ENCODE data around the gene PLEKHA3.

The PLEKHA3 gene

GRCh38 chr2:178478439-178479274 lies 1.6 kb upstream of the PLEKHA3 start, which contains the start of gene FKBP7:
FKBP7 (minus strand) TSS chr2:178478600; CDS start chr2:178478499, 101 bp downstream.
- in situ Hi-C loops (cut with MboI; ENCODE audit: low sequenced_read_pairs) = no loop called here

GRCh38 chr2:178479275-178479616 lies 1.0 kb upstream of the PLEKHA3 start:
- in situ Hi-C loops (cut with MboI; ENCODE audit: low sequenced_read_pairs) = no loop called here

GRCh38 chr2:178479758-178480226 lies 465 bp upstream of the PLEKHA3 start:
- in situ Hi-C loops (cut with MboI; ENCODE audit: low sequenced_read_pairs) = no loop called here

DNA sequence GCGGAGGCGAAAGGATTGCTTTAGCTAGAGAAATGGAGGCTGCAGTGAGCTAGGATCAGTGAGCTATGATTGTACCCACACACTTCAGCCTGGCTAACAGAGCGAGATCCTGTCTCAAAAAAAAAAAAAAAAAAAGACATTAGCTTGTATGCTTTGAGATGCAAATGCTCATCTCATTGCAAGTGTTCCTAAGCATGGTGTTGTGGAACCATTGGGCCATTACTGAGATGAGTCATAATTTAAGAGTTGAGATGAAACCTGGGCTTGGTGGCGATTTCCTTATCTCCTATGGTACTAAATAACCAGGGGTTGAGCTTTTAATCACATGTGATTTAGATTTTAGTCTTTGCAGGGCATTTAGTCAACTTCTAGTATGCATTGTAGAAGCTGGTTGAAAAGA lies 2.2 kb downstream of the PLEKHA3 start:
- in situ Hi-C loops (cut with MboI; ENCODE audit: low sequenced_read_pairs) = no loop called here

- in situ Hi-C loops (cut with MboI; ENCODE audit: low sequenced_read_pairs) = no loop called here
Observed at GRCh38 chr2:178484245-178485041, 4.2 kb downstream of the PLEKHA3 start.

GRCh38 chr2:178485356-178485755 lies 5.1 kb downstream of the PLEKHA3 start:
- in situ Hi-C loops (cut with MboI; ENCODE audit: low sequenced_read_pairs) = no loop called here

- in situ Hi-C loops (cut with MboI; ENCODE audit: low sequenced_read_pairs) = no loop called here
Observed at GRCh38 chr2:178491612-178492011, 11.4 kb downstream of the PLEKHA3 start.

GRCh38 chr2:178496049-178496448 lies 15.8 kb downstream of the PLEKHA3 start:
- in situ Hi-C loops (cut with MboI; ENCODE audit: low sequenced_read_pairs) = no loop called here

DNA sequence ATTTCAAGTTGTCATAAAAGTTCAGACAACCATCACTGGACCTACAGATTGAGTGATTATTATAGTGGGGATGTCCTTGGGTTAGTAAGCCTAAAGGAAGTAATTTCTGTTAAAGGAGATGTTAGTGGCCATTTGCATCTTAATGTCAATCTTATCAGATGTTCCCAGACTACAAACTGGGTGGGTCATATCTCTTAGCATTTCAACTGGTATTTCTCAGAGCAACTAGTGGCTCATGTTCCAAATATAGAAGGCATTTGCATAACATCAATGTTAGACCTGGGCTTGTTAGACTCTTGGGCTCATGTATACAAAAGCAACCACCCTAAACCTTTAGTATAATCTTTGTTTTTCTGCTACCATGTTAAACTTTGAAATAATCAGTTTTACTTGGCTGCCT lies 17.9 kb downstream of the PLEKHA3 start:
- in situ Hi-C loops (cut with MboI; ENCODE audit: low sequenced_read_pairs) = no loop called here

- in situ Hi-C loops (cut with MboI; ENCODE audit: low sequenced_read_pairs) = no loop called here
Observed at GRCh38 chr2:178499640-178500039, 19.4 kb downstream of the PLEKHA3 start.

GRCh38 chr2:178502751-178503150 lies 22.5 kb downstream of the PLEKHA3 start:
- in situ Hi-C loops (cut with MboI; ENCODE audit: low sequenced_read_pairs) = no loop called here

DNA sequence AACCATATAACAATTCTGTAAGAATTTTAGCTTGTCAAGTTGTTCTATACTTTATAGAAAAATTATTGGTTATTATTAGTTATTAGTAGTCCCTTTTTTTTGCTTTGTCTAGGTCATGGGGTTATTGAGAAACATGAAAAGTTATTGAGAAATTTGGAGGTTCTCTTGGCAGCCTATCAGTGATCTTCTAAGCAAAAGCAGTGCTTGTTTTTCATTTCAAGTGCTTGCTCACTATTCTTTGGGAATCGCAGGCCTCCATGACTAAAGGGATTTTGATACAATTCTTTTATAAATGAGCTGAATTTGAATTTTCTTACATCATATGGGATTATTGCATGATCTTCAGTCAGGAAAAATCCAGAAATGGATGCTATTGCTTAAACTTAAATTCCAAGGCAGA lies 25.8 kb downstream of the PLEKHA3 start:
- in situ Hi-C loops (cut with MboI; ENCODE audit: low sequenced_read_pairs) = no loop called here

DNA sequence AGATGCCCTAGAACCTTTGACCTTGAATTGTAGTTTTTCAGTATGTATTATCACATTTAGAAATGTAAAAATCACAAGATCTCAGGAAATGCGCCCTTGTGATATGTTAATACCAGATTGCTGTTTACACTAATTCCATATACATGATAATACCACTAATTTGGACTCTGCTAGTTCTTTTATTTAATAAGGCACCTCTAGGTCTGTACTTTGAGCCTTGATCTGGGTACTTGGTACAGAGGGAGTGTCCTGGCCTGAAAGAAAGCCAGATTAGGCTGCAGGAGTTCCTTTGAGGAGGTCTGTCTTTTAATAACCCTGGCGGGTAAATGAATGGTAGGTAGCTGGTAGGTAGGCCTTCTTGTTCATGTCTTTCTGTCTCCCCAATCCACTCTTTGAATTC lies 26.3 kb downstream of the PLEKHA3 start:
- in situ Hi-C loops (cut with MboI; ENCODE audit: low sequenced_read_pairs) = no loop called here

GRCh38 chr2:178506949-178507348 lies 26.7 kb downstream of the PLEKHA3 start:
- in situ Hi-C loops (cut with MboI; ENCODE audit: low sequenced_read_pairs) = no loop called here

DNA sequence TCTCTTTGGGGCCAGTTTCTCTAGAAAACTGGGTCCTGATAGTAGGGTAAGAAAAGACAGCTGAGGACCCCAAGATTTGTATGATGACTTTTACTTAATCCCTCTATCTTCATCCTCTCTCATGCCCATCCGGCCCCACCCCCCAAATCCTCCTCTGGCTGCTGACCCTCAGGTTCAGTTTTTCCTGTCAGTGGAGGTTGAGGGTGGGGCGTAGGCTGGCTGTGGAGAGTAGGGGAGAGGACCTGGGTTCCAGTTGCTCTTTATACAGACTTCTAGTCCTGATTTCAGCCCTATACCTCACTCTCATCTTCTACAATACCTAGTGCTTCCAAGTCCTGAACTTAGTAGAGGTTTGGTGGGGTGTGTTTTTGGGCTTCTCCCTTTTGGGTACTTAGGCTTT lies 28.4 kb downstream of the PLEKHA3 start:
- in situ Hi-C loops (cut with MboI; ENCODE audit: low sequenced_read_pairs) = no loop called here

- in situ Hi-C loops (cut with MboI; ENCODE audit: low sequenced_read_pairs) = no loop called here
Observed at GRCh38 chr2:178510384-178510783, 30.1 kb downstream of the PLEKHA3 start.

DNA sequence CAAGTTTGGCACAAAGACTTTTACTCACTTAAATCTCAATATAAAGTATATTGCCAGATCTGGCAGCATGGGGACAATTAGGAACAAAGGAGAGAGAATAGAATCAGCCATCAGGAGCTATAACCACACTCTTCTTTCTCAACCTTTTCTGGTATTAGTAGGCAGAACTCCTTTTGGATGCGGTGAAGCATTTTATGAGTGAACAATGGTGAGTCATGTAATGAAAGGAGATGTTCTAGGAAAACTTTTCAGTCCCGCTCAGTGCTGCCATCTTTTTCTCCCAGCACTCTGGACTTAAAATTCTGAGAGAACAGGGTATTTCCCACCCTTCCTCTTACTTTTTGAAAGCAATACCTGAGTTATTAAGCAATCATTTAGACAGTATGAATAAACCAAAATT lies 32.2 kb downstream of the PLEKHA3 start:
- in situ Hi-C loops (cut with MboI; ENCODE audit: low sequenced_read_pairs) = no loop called here

GRCh38 chr2:178513876-178514275 lies 33.6 kb downstream of the PLEKHA3 start:
- in situ Hi-C loops (cut with MboI; ENCODE audit: low sequenced_read_pairs) = no loop called here

DNA sequence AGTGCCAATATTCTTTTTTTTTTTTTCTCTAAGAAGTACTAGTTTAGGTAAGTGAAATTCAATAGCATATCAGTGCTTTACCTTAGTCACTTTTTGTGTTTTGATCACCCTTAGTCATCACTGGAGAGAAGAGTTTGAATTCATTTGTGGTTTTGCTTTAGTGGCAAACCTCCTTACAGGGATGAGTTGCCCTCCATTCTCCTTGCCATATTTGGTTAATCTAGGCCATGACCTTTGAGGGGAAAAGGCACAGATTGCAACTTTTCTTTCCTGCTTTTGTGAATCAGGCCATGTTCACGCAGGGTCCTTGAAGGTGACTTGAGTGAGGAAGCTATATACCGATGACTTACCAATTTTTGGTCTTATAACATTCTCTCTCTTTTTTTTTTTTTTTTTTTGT lies 34.4 kb downstream of the PLEKHA3 start:
- in situ Hi-C loops (cut with MboI; ENCODE audit: low sequenced_read_pairs) = no loop called here

- in situ Hi-C loops (cut with MboI; ENCODE audit: low sequenced_read_pairs) = no loop called here
Observed at GRCh38 chr2:178517496-178517895, 37.2 kb downstream of the PLEKHA3 start.

- in situ Hi-C loops (cut with MboI; ENCODE audit: low sequenced_read_pairs) = no loop called here
Observed at GRCh38 chr2:178521304-178522150, 41.3 kb downstream of the PLEKHA3 start.
